Panc1 (cell line): Measurements from ENCODE around the gene XG. TPM values are rescaled to one million over a fixed set of nuclear protein-coding genes. Genes with fewer than 3 reads are reported as not detected.

Source experiments
- ATAC-seq: fragments of 200-7000 bp; cut with Tn5 transposase; 2 replicates; pipeline ENCODE4 v1.9.1; 2020; ENCODE audit warnings: mild to moderate bottlenecking, moderate library complexity
- BruUV-seq: library from RNA; stranded (reverse); fragments of 400-500 nt; replicated peaks from 2 replicates; lab custom pipeline; 2021; lab: Mats Ljungman, UMichigan
- CTCF ChIA-PET: fragments of 300-600 bp; sonication (Branson Sonifier 250); formaldehyde crosslinking; loops from one replicate; lab custom pipeline; 2022; ENCODE audit warnings: antibody characterized with exemption; lab: Charles Lee
- POLR2A ChIA-PET: fragments of 300-600 bp; sonication (Branson Sonifier 250); formaldehyde crosslinking; loops from one replicate; lab custom pipeline; 2022; ENCODE audit warnings: antibody characterized with exemption; lab: Charles Lee
- DNase-seq: peaks from one replicate; pipeline ENCODE4 v3.0.0-alpha.2; 2010; ENCODE audit warnings: low read depth, low spot score
- H3K27ac ChIP-seq: 2 replicates; pipeline ENCODE4 v1.5.1; 2011; ENCODE audit warnings: mild to moderate bottlenecking, low read length, inconsistent platforms
- H3K27me3 ChIP-seq: fragments of 200-500 bp; sonication (Bioruptor generic); 2 replicates; pipeline ENCODE4 v1.6.0; 2014; ENCODE audit warnings: low read length, inconsistent platforms; ENCODE audit not compliant: control insufficient read depth, insufficient read depth
- H3K36me3 ChIP-seq: fragments of 200-500 bp; sonication (Bioruptor generic); 2 replicates; pipeline ENCODE4 v1.5.1; 2014; ENCODE audit warnings: inconsistent platforms, mild to moderate bottlenecking, low read length, moderate library complexity; ENCODE audit not compliant: control insufficient read depth, insufficient read depth
- H3K4me1 ChIP-seq: 2 replicates; pipeline ENCODE4 v1.5.1; 2011; ENCODE audit warnings: inconsistent platforms, mild to moderate bottlenecking, low read length, moderate library complexity; ENCODE audit not compliant: control insufficient read depth, insufficient read depth
- H3K4me3 ChIP-seq, 2 experiments: 2 replicates each; pipeline ENCODE4 v1.5.1; 2011 to 2012; ENCODE audit warnings: low read depth in 2 of 2, low read length in 2 of 2, mild to moderate bottlenecking in 2 of 2, inconsistent platforms in 1 of 2, moderate library complexity in 1 of 2
- H3K9me3 ChIP-seq: fragments of 200-500 bp; sonication (Bioruptor generic); 2 replicates; pipeline ENCODE4 v1.5.1; 2014; ENCODE audit warnings: low read depth, mild to moderate bottlenecking, inconsistent platforms, low read length, moderate library complexity; ENCODE audit not compliant: control insufficient read depth, insufficient read depth
- CTCF ChIP-seq: fragments of 450-650 bp; IDR thresholded peaks from 2 replicates; pipeline ENCODE4 v1.5.1; 2017; ENCODE audit warnings: mild to moderate bottlenecking
- POLR2AphosphoS5 ChIP-seq: IDR thresholded peaks from 2 replicates; pipeline ENCODE4 v1.6.1; 2012; ENCODE audit warnings: mild to moderate bottlenecking, low read depth, low read length, moderate library complexity
- REST ChIP-seq, 2 experiments: IDR thresholded peaks; 2 replicates each; pipeline ENCODE4 v1.6.1; 2011 to 2012; ENCODE audit warnings: low read depth in 2 of 2, control low read depth in 1 of 2, low read length in 1 of 2, mild to moderate bottlenecking in 1 of 2, moderate library complexity in 1 of 2; ENCODE audit not compliant: insufficient read depth in 1 of 2
- SIN3A ChIP-seq: IDR thresholded peaks from 2 replicates; pipeline ENCODE4 v1.6.1; 2012; ENCODE audit warnings: low read depth, mild to moderate bottlenecking, low read length, moderate library complexity, borderline replicate concordance; ENCODE audit not compliant: insufficient read depth
- TCF7L2 ChIP-seq: IDR thresholded peaks from 2 replicates; pipeline ENCODE4 v1.6.1; 2011; ENCODE audit warnings: mild to moderate bottlenecking, low read depth, low read length, inconsistent platforms
- in situ Hi-C: cut with HindIII; loops from 2 replicates; pipeline ENCODE4 v1.10.0; 2016; ENCODE audit warnings: low sequenced_read_pairs, low pct_unique_long_range_greater_than_20kb
- intact Hi-C: fragments of 100-400 bp; cut with micrococcal nuclease; formaldehyde crosslinking; loops from one replicate; pipeline ENCODE4 v1.10.0; 2022; ENCODE audit not compliant: unreplicated experiment
- total RNA-seq: library from RNA; stranded (reverse); gene quantifications from one replicate; pipeline ENCODE4 v1.2.1, GENCODE V29; 2021; ENCODE audit not compliant: unreplicated experiment

Gene XG
- total RNA-seq, 1 experiment from 2014 or later: not detected

GRCh38 chrX:2718821-2719220 is 33.0 kb upstream of the XG start:
- Histone ChIP-seq H3K36me3 (no peaks in the 10 kb centered on the region), H3K27me3 (no peaks in the 10 kb centered on the region), H3K27ac (no peak overlapping the region), H3K9me3 (no peaks in the 10 kb centered on the region), H3K4me1 (no peaks in the 10 kb centered on the region), H3K4me3 (no peak overlapping the region)
- intact Hi-C loops: no loop called here
- CTCF ChIA-PET: no interaction called here
- DNase-seq (no peak), ATAC-seq (no peak)
- TF ChIP-seq SIN3A (no peak), TCF7L2 (no peak), REST (IDR thresholded peaks at IDR 0.05; ENCODE audit: insufficient read depth in 1 of 2, low read depth in 2 of 2, low read length in 1 of 2) (no peak), POLR2AphosphoS5 (no peak), CTCF (no peak)
- POLR2A ChIA-PET: no interaction called here
- in situ Hi-C loops: no loop called here
- no TSS peak for BruUV-seq

DNA sequence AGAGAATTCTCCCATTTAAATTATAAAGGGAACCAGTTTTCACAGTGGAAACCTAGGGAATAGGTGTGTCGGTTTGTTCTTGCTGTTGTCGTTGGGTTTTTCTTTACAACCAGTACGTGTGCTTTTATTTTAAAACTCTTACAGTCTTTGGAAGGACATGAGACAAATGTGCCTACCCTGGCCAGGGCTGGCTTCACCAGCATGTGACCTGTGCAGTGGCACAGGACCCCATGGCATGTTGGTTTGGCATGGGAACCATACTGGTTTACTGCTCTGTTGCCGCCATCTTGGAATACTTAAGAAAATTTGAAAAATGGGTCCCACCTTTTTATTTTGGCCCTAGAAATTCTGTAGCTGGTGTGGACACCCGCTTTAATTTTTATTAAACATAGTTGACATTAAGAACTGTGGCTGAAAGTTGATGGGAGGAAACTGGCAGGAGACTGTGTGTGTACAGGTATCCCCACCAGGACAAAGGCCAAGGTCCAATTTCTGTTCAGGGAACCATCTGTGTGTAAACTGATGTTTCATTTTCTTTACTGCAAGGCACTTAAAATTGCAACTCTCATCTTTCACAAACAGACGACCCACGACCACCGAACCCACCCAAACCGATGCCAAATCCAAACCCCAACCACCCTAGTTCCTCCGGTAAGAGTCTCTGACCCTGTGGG is 31.9 kb upstream of the XG start:
- H3K36me3 ChIP-seq: no peaks in the 10 kb centered on the region
- ATAC-seq: no peak
- POLR2A ChIA-PET: no interaction called here

More for the DNA sequence above, 31.9 kb upstream of the XG start:
- H3K4me3 ChIP-seq: no peak overlapping the region
- in situ Hi-C loops (no loop called here), intact Hi-C loops (no loop called here)
- no peaks in the 10 kb centered on the region for H3K4me1 ChIP-seq
- no peak for TF ChIP-seq SIN3A
- no peak for TF ChIP-seq TCF7L2
- TF ChIP-seq POLR2AphosphoS5: no peak
- TF ChIP-seq REST (IDR thresholded peaks at IDR 0.05; ENCODE audit: insufficient read depth in 1 of 2, low read depth in 2 of 2, low read length in 1 of 2): no peak
- H3K27ac ChIP-seq: no peak overlapping the region
- BruUV-seq: no TSS peak
- no peaks in the 10 kb centered on the region for H3K27me3 ChIP-seq
- no peak for DNase-seq
- CTCF ChIA-PET: no interaction called here
- no peaks in the 10 kb centered on the region for H3K9me3 ChIP-seq
